OCI-LY1 (cell line): ENCODE results near the gene LRRC34.

Experiments
- CTCF ChIP-seq: fragments of 200-600 bp; sonication (generic), shearing (Covaris generic); IDR thresholded peaks from 2 replicates; pipeline ENCODE4 v1.5.1; 2017; ENCODE audit warnings: mild to moderate bottlenecking, antibody characterized with exemption, low read length, moderate library complexity, mixed read lengths
- EZH2 ChIP-seq: fragments of 200-600 bp; sonication (generic), shearing (Covaris generic); IDR thresholded peaks from 2 replicates; pipeline ENCODE4 v1.8.0; 2017; ENCODE audit warnings: borderline replicate concordance, mixed run types, mild to moderate bottlenecking, antibody characterized with exemption, low read length, moderate library complexity, mixed read lengths

GRCh38 chr3:169772305-169772896, 40.3 kb downstream of the LRRC34 start:
- TF ChIP-seq CTCF (no peak), EZH2 (no peak)
